Activated CD8-positive, alpha-beta memory T cell treated with anti-CD3 and anti-CD28 coated beads, Interleukin-2, amount 50 U/mL, for 24 hours (primary cell): Measurements from ENCODE around the gene GLCCI1.
"Not testable (repeated sequence)": the region's sequence is repeated elsewhere in the genome, so short reads cannot be mapped to it uniquely, and the experiment has no call there.

Experiments
- DNase-seq: peaks from one replicate; pipeline ENCODE4 v3.0.0-alpha.2; 2020; ENCODE audit errors: extremely low read depth

Gene GLCCI1

GRCh38 chr7:8094164-8095140 lies 125.9 kb downstream of the GLCCI1 start:
- no peak for DNase-seq

- DNase-seq: not testable (repeated sequence)
Measured at GRCh38 chr7:8101292-8101691, 132.7 kb downstream of the GLCCI1 start.

- no peak for DNase-seq
Measured at GRCh38 chr7:8103282-8103681, 134.7 kb downstream of the GLCCI1 start.

DNA sequence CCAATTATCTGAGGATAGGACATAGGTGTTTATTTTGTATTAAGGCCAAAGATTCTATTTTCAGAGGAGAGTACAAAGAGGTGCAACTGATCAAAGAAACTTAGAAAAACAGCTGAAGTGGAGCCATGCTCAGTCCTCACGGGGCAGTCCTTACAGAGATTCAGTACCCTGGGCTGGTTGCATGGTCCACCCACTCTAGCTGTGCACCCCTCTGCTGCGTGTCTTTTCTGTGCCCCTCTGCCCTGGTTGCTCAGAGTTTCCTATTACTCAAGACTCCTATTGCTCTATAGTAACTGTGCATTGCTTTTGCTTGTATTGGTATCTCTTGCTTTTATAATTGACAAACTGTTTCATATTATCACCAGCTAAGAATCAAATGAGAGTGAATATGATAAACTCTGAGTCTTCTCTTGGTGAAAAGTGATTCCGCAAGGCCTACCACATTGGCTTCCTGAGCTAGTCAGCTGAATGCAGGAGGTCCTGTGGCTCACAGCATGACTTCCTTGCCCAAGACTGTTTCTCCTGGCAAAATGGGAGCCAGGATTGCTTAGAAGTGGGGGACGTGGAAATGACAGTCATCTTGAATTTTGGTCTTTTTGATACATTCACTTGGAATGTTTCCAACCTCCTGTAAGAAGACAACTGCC lies 137.0 kb downstream of the GLCCI1 start:
- DNase-seq: no peak

- no peak for DNase-seq
Measured at GRCh38 chr7:8109196-8110022, 140.8 kb downstream of the GLCCI1 start.

DNA sequence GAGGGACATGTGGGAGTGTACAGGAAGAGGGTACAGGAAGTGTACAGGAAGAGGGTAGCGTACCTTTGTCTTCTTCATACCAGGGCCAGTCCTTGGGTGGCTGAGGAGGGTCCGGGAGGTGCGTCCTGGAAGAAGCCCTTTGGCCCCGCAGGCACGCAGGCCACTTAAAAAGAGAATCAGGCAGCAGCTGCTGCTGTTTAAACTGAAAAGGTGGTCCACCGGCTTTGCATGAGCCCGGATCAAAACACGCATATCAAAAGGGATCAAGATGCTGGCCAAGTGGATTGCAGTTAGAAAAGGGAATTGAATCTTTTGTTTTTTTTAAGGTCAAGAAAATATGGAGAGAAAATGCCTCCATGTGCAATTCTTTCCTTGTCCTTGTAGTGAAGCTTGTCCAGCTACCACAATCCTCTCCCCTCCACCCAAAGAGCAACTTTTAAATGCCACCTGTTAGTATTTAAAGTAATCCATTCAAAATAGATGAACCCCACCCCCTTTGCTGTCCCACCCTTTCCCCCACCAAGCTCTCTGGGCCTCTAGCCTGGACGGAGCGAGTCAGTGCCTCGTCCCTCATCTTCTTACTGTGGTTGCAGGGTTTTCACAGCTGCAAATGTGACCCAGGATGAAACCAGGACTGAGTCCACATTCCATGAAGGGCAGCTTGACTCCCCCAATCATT lies 142.8 kb downstream of the GLCCI1 start:
- DNase-seq: no peak

GRCh38 chr7:8112685-8113084 lies 144.1 kb downstream of the GLCCI1 start:
- DNase-seq: no peak

DNA sequence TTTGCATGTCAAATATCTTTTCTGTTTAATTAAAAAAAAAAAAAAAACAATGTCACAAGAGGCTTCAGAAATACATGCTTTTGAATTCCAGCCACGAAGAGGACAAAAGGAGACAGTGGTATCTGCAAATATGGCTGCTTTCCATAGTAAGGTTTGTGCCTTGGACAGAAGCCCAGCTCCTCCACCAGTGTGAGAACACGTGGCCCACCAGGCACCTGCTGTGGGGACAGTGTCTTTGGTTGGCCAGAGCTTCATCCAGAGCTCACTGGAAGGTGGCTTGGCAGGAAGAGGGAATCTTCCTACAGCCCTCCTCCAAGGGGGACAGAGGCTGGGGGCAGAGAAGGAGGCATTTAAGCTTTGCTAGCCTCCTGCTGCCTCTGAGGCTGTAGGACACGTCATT lies 144.6 kb downstream of the GLCCI1 start:
- no peak for DNase-seq

DNA sequence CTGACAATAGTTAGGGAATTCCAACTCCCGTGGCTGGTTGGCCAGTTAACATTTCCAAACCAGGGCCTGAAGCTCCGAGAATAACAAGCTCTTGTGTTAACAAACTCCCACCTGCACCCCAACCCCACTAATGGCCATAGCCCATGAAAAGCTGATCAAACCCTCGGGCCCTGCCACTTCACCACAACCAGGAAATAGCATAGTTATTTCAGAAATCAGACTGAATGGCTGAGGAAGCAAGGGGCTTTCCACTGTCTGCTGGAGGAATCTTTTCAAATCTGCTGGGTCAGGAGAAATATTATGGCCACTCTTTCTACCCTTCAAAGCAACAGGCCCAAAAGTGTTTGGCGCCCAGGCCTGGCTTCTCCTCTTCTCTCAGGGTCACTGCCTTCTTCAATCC lies 145.6 kb downstream of the GLCCI1 start:
- no peak for DNase-seq

DNA sequence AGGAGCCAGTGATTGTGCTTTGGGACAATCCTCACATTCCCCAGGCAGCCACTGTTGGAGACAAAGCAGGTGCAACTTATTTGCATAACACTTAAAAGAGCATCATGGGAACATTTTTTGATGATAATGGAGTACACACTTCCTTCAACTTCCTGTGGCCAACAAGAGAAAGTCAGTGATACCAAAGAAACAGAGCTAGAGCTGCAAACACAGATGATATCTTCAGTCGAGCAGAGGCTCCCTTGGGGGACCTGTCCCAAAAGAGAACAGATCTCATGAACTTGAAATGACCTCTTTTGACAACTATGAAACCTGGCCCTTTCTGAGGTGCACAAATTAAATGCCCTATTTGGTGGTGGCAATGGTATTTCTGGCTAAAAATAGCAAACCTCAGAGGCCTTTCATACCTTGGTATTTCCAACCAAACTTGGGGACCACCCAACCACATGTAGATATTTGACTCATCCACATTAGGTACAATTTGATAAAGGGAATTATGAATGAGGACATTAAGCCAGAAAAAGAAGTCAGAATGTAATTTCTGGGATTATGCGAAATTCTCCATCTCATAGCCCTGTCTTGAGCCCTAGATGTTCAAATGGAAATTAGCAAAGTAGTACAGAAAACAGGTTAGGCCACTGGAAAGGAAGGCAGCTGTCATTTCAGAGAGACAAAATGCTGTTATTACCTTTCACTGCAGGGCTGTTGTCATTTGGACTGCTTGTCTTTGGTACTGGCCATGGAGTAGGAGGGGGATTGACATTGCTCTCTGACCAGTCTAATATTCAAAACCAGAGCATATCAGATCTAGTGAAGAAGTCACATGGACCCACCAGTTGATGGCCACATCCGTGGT lies 147.2 kb downstream of the GLCCI1 start:
- DNase-seq: no peak

DNA sequence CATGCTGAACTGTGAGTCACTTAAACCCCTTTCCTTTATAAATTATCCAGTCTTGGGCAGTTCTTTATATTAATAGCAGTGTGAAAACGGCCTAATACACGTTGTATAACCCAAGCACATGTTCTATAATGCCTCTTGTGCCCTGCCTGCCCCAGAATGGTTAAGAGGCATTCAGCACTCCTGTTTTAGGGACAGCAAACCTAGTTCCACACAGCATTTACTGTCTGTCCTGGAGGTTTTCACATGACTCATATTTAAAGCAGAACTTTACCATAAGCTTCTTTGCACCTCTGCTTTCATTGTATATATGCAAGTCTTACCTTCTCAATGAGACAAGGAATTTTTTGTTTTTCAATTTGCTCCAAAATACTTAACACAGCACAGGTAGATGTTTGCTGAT lies 148.6 kb downstream of the GLCCI1 start:
- no peak for DNase-seq

GRCh38 chr7:8119262-8119661 lies 150.7 kb downstream of the GLCCI1 start:
- DNase-seq: no peak

- DNase-seq: no peak
Measured at GRCh38 chr7:8120390-8121058, 151.9 kb downstream of the GLCCI1 start.

GRCh38 chr7:8121243-8121642 lies 152.6 kb downstream of the GLCCI1 start:
- no peak for DNase-seq

DNA sequence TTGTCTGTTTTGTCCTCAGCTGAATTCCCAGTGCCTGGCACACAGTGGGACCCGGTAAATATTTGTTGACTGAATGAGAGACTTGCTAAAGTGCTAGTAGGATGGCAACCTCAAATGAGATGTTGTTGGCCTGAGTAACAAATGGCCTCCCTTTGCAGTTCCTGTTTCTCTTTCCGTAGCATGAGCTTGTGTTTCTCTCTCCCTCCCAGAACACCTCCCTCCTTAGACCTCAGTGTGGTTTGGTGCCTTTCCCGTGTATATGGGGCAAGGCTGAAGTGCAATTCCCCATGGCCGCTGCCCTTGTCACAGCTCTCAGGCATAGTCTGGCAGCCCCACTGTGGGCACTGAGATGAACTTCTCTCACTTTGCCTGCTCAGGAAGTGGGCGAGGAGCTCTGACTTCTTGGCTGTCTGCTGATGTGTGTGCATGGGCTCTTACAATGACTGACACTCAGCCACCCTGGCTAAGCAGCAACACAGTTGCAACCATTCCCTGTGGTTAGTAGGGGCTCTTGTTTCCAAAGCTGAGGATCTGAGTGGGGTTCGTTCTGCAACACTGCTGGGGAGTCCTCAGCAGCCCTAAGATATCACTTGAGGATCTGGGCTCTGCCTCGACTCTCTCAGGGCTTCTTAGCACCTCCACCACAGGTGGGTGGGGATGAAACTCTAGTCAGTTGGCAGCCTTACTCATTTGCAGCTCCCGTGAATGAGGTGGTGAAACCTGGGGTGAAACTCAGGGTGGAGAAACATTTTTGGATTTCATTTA lies 157.3 kb downstream of the GLCCI1 start:
- peak; percentile 58 for DNase-seq

- no peak for DNase-seq
Measured at GRCh38 chr7:8126601-8127167, 158.1 kb downstream of the GLCCI1 start.

GRCh38 chr7:8128449-8129317 lies 160.1 kb downstream of the GLCCI1 start:
- DNase-seq: no peak

DNA sequence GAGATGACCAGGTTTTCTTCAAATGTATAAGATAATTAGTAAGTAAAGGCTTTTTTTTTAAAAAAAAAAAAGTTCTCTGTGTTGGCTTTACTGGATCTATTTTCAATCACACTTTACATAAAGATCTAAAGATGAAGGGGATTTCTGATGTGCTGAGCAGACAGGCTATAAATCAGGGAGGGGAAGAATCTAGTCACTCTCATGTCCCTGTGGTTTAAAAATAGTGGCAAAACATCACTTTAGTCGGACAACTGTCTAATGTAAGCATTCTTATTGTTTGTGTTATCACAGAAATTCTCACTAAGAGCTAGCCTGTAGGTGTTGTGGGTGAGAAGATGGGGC lies 160.7 kb downstream of the GLCCI1 start:
- DNase-seq: no peak
